ENCODE measurements around the gene SOS1.

Gene SOS1

DNA sequence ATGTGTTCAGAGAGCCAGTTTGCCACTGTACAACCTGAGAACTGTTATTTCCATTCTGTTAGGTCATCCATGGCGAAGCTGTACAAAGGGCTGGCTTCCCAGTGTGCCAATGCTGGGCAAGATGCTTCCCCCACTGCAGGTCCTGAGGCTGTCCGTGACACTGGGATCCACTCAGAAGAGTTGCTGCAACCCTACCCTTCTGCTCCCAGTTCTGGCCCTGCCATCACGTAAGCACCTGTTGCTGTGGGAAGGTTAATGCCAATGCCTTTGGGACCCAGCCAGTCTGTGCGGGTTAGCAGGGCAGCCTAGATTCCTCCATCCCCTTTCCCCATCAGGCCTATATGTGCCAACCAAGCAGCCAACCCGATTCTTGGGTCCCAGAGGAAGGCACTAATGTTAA lies 162.9 kb downstream of the SOS1 start:
- H3K4me1 Mint-ChIP-seq, result no peaks in the 10 kb centered on the region
- H3K36me3 Mint-ChIP-seq (ENCODE audit: low read depth), result peaks cover 4% of the 10 kb centered on the region
- no peaks in the 10 kb centered on the region for H3K9me3 Mint-ChIP-seq
- no peaks in the 10 kb centered on the region for H3K27me3 Mint-ChIP-seq (ENCODE audit: low read depth)
- H3K27ac Mint-ChIP-seq, result no peak overlapping the region
- TF ChIP-seq, protein P1, sequence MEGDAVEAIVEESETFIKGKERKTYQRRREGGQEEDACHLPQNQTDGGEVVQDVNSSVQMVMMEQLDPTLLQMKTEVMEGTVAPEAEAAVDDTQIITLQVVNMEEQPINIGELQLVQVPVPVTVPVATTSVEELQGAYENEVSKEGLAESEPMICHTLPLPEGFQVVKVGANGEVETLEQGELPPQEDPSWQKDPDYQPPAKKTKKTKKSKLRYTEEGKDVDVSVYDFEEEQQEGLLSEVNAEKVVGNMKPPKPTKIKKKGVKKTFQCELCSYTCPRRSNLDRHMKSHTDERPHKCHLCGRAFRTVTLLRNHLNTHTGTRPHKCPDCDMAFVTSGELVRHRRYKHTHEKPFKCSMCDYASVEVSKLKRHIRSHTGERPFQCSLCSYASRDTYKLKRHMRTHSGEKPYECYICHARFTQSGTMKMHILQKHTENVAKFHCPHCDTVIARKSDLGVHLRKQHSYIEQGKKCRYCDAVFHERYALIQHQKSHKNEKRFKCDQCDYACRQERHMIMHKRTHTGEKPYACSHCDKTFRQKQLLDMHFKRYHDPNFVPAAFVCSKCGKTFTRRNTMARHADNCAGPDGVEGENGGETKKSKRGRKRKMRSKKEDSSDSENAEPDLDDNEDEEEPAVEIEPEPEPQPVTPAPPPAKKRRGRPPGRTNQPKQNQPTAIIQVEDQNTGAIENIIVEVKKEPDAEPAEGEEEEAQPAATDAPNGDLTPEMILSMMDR (IDR thresholded peaks at IDR 0.05; ENCODE audit: unreplicated experiment in 3 of 3), result no peak
- no peak overlapping the region for H3K4me3 Mint-ChIP-seq

DNA sequence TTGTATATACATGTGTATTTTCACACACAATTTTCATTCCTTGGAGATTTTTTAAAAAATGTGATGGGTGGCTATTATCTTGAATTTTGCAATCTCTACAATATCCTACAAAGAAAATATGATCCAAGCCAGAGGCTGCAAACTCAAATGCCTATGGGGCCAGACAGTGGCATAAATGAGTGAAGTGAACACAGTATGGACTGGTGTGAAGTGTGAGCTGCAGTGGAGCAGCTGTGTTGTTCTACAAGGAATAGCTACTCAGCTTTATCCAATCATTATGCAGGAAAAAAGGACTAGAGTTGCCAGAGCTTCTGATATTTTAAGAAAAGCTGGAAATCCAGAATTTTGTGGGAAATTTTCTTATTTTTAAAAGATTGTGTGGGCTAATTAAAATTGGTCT lies 169.1 kb downstream of the SOS1 start:
- Mint-ChIP-seq H3K36me3 (ENCODE audit: low read depth) (no peaks in the 10 kb centered on the region), H3K27ac (no peak overlapping the region), H3K27me3 (ENCODE audit: low read depth) (no peaks in the 10 kb centered on the region), H3K4me1 (no peaks in the 10 kb centered on the region), H3K4me3 (no peak overlapping the region), H3K9me3 (no peaks in the 10 kb centered on the region)
- TF ChIP-seq, protein P1 (IDR thresholded peaks at IDR 0.05; ENCODE audit: unreplicated experiment in 3 of 3), result no peak

DNA sequence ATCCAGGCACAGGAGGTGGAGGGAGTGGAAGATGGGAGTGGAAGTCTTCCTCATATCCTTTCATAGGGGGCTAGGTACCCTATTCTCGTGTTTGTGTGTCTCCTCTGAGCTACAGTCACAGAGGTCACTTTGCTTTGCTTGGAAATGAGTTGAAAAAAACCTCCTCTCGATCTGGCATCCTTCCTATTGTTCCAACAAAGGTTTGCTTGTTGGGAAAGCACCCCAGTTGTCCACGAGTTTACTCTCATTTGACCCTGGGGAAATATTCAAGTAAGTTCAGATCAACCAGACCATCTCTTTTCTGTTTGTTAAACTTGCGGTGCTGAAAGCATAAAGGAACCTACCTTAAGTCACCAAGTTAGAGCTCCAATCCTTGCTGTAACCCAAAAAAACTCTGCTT lies 171.9 kb downstream of the SOS1 start:
- no peaks in the 10 kb centered on the region for H3K9me3 Mint-ChIP-seq
- TF ChIP-seq, protein P1 (IDR thresholded peaks at IDR 0.05; ENCODE audit: unreplicated experiment in 3 of 3), result no peak
- no peak overlapping the region for H3K4me3 Mint-ChIP-seq
- no peaks in the 10 kb centered on the region for H3K4me1 Mint-ChIP-seq
- no peaks in the 10 kb centered on the region for H3K27me3 Mint-ChIP-seq (ENCODE audit: low read depth)
- no peaks in the 10 kb centered on the region for H3K36me3 Mint-ChIP-seq (ENCODE audit: low read depth)
- no peak overlapping the region for H3K27ac Mint-ChIP-seq

DNA sequence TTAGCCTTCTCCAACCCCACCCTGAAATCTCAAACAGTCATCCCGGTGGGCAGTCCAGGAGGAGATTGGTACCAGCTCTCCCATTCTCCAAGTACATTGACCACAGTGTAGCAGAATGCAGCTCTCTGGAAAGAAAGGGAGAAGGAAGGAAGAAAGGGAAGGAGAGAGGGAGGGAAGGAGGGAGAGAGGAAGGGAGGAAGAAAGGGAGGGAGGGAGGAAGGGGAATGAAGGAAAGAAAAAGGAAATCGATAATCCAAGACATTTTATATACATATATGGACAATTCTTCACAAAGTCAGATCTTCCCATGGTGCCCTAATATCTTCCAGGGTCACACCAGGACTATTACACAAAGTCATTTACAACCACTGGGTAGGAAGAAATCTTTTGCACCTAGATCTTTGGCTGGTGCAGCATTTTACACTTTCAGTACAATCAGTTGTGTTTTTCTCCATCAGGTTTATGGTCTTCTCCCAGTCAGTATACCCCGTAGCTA lies 172.4 kb downstream of the SOS1 start:
- H3K27ac Mint-ChIP-seq, result no peak overlapping the region
- H3K27me3 Mint-ChIP-seq (ENCODE audit: low read depth), result no peaks in the 10 kb centered on the region
- H3K4me1 Mint-ChIP-seq, result no peaks in the 10 kb centered on the region
- H3K36me3 Mint-ChIP-seq (ENCODE audit: low read depth), result no peaks in the 10 kb centered on the region
- no peak overlapping the region for H3K4me3 Mint-ChIP-seq
- H3K9me3 Mint-ChIP-seq, result no peaks in the 10 kb centered on the region
- TF ChIP-seq, protein P1 (IDR thresholded peaks at IDR 0.05; ENCODE audit: unreplicated experiment in 3 of 3), result no peak

DNA sequence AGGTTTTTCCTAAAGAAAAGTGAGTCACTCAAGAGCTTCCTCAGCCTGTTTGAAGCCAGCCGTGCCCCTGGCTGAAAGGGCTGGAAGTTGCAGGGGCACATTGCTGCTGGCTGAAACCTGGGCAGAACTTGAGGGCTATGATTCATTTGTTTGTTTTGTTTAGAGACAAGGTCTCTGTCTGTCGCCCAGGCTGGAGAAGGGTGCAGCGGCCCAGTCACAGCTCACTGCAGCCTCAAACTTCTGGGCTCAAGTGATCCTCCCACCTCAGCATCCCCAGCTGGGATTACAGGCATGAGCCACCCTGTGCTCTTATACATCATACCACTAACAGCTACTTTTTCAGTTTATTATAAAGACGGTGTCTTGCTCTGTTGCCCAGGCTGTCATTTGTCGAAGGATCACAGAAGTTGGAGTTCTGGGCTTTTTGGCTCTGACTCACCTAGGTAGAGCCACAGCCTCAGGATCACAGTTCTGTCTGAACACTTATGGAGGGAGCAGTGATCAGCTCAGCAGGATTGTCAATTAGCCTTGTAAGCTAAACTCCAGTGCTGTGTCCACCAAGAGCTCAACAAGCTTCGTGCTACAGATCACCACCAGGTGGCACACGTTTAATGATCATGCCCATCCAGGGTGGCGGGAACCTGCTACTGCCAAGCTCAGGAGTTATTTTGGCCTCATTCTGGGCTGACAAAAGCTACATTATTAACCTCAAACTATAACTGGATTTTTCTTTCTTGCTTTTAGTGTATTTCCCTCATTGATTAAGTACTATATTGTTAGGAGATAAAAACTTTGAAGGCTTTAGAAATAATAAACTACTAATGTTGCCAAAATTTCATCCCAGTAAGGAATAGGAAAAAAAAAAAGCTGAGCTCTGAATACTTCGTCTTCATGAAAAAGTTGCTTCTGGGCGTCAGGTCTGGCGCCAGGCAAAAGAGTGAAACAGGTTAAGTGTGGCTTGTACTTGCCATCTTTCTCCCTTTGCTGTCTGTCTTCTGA lies 173.3 kb downstream of the SOS1 start:
- no peaks in the 10 kb centered on the region for H3K27me3 Mint-ChIP-seq (ENCODE audit: low read depth)
- H3K4me3 Mint-ChIP-seq, result no peak overlapping the region

More for the DNA sequence above, 173.3 kb downstream of the SOS1 start:
- no peak overlapping the region for H3K27ac Mint-ChIP-seq
- H3K36me3 Mint-ChIP-seq (ENCODE audit: low read depth), result no peaks in the 10 kb centered on the region
- no peaks in the 10 kb centered on the region for H3K4me1 Mint-ChIP-seq
- no peaks in the 10 kb centered on the region for H3K9me3 Mint-ChIP-seq
- TF ChIP-seq, protein P1 (IDR thresholded peaks at IDR 0.05; ENCODE audit: unreplicated experiment in 3 of 3), result peak; percentile 56 to 69 (median 64)
